ENCODE results near the gene SPTAN1.

Gene SPTAN1

DNA sequence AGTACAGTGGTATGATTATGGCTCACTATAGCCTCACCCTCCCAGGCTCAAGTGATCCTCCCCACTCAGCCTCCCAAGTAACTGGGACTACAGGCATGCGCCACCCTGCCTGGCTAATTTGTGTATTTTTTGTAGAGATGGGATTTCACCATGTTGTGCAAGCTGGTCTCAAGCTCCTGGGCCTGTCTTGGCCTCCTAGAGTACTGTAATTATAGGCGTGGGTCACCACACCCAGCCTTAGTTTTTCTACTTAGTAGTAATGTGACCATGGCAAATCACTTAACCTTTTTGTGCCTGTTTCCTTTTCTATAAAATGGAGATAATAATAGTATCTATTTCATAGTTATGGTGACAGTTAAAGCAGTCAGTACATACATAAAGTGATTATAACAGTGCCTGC lies 25.7 kb upstream of the SPTAN1 start:
- Histone ChIP-seq H3K9ac (ENCODE audit: low read length) (no peak overlapping the region), H3K9me2 (ENCODE audit: low read depth, low read length) (no peaks in the 10 kb centered on the region), H3K9me3 (ENCODE audit: low read length) (no peaks in the 10 kb centered on the region), H3K36me3 (ENCODE audit: insufficient read depth, low read length) (peaks cover 77% of the 10 kb centered on the region), H4K20me1 (ENCODE audit: insufficient read depth, low read length) (no peaks in the 10 kb centered on the region), H3F3A (ENCODE audit: insufficient read depth, low read length) (no peaks in the 10 kb centered on the region), H3K79me2 (ENCODE audit: insufficient read depth, low read length) (no peaks in the 10 kb centered on the region), H3K27me3 (ENCODE audit: insufficient read depth, low read length) (no peaks in the 10 kb centered on the region), H2AFZ (ENCODE audit: low read length) (no peak overlapping the region), H3K4me2 (ENCODE audit: low read length) (no peak overlapping the region), H3K4me1 (ENCODE audit: insufficient read depth, low read length, severe bottlenecking) (no peaks in the 10 kb centered on the region), H3K4me3 (ENCODE audit: low read depth, low read length, poor library complexity, severe bottlenecking) (no peak overlapping the region), H3K27ac (ENCODE audit: low read depth, low read length, poor library complexity, severe bottlenecking) (no peak overlapping the region)
- TF ChIP-seq EZH2 (IDR thresholded peaks at IDR 0.05; ENCODE audit: borderline replicate concordance, low read length): no peak
- TF ChIP-seq, protein P1, sequence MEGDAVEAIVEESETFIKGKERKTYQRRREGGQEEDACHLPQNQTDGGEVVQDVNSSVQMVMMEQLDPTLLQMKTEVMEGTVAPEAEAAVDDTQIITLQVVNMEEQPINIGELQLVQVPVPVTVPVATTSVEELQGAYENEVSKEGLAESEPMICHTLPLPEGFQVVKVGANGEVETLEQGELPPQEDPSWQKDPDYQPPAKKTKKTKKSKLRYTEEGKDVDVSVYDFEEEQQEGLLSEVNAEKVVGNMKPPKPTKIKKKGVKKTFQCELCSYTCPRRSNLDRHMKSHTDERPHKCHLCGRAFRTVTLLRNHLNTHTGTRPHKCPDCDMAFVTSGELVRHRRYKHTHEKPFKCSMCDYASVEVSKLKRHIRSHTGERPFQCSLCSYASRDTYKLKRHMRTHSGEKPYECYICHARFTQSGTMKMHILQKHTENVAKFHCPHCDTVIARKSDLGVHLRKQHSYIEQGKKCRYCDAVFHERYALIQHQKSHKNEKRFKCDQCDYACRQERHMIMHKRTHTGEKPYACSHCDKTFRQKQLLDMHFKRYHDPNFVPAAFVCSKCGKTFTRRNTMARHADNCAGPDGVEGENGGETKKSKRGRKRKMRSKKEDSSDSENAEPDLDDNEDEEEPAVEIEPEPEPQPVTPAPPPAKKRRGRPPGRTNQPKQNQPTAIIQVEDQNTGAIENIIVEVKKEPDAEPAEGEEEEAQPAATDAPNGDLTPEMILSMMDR (IDR thresholded peaks at IDR 0.05; ENCODE audit: low read length): no peak

DNA sequence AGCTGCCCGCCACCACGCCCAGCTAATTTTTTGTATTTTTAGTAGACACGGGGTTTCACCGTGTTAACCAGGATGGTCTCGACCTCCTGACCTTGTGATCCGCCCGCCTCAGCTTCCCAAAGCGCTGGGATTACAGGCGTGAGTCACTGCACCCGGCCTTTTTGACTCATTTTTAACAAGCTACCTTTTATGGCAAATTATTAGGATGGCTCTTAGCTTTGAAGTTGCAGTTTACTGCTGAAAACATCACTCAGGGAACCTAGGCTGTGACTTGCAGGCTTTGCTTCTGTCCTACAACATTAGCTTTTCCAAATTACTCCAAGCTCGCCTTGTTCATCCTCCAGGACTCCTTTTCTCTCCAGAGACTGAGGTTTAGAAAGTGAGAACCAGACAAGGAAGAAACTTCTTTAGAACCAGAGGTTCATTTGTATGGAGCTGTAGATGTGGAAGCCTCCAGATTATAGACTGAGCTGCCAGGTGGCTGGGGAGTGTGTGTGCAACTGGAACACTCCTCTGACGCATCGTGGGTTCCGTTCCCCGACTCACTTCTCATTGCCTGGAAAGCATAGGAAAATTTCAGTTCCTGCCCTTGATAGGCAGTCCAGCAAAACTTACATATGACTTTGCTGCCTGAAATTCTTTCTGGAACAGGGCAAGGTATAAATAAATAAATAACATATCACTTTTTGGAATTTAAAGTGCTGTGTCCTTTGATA lies 23.8 kb upstream of the SPTAN1 start:
- Histone ChIP-seq H3K9ac (ENCODE audit: low read length) (no peak overlapping the region), H3K27ac (ENCODE audit: low read depth, low read length, poor library complexity, severe bottlenecking) (no peak overlapping the region), H3K4me3 (ENCODE audit: low read depth, low read length, poor library complexity, severe bottlenecking) (no peak overlapping the region)

DNA sequence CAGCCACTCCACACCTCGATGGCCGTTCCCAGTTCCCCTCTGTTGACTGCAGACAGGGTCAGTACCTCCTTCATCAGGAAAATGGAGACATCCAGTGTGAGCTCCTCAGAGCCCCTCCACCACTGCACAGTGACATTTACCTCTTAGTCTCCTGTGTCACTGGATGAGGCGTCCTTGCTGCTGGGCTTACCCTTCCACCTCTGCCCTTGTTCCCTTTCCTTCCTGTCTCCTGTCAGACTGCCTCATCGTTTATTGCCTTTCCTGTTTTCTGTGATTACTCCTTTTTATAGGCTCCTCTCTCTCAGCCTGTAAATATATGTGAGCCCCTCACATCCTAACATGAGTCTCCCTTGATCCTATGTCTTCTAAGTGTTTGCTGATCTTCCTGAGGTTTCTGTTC lies 23.2 kb upstream of the SPTAN1 start:
- Histone ChIP-seq H3K9me2 (ENCODE audit: low read depth, low read length) (no peaks in the 10 kb centered on the region), H3F3A (ENCODE audit: insufficient read depth, low read length) (no peaks in the 10 kb centered on the region), H3K27me3 (ENCODE audit: insufficient read depth, low read length) (no peaks in the 10 kb centered on the region), H3K9me3 (ENCODE audit: low read length) (no peaks in the 10 kb centered on the region), H3K36me3 (ENCODE audit: insufficient read depth, low read length) (peaks cover 77% of the 10 kb centered on the region), H4K20me1 (ENCODE audit: insufficient read depth, low read length) (no peaks in the 10 kb centered on the region), H3K9ac (ENCODE audit: low read length) (no peak overlapping the region), H3K4me1 (ENCODE audit: insufficient read depth, low read length, severe bottlenecking) (no peaks in the 10 kb centered on the region), H3K4me2 (ENCODE audit: low read length) (no peak overlapping the region), H2AFZ (ENCODE audit: low read length) (no peak overlapping the region), H3K27ac (ENCODE audit: low read depth, low read length, poor library complexity, severe bottlenecking) (no peak overlapping the region), H3K79me2 (ENCODE audit: insufficient read depth, low read length) (no peaks in the 10 kb centered on the region), H3K4me3 (ENCODE audit: low read depth, low read length, poor library complexity, severe bottlenecking) (no peak overlapping the region)
- TF ChIP-seq, protein P1 (IDR thresholded peaks at IDR 0.05; ENCODE audit: low read length): no peak
- no peak for TF ChIP-seq EZH2 (IDR thresholded peaks at IDR 0.05; ENCODE audit: borderline replicate concordance, low read length)

More for the DNA sequence above, 23.8 kb upstream of the SPTAN1 start:
- Histone ChIP-seq H3K27me3 (ENCODE audit: insufficient read depth, low read length) (no peaks in the 10 kb centered on the region), H3K4me1 (ENCODE audit: insufficient read depth, low read length, severe bottlenecking) (no peaks in the 10 kb centered on the region), H2AFZ (ENCODE audit: low read length) (no peak overlapping the region), H4K20me1 (ENCODE audit: insufficient read depth, low read length) (no peaks in the 10 kb centered on the region), H3K79me2 (ENCODE audit: insufficient read depth, low read length) (no peaks in the 10 kb centered on the region), H3K9me2 (ENCODE audit: low read depth, low read length) (no peaks in the 10 kb centered on the region), H3F3A (ENCODE audit: insufficient read depth, low read length) (no peaks in the 10 kb centered on the region), H3K36me3 (ENCODE audit: insufficient read depth, low read length) (peaks cover 75% of the 10 kb centered on the region), H3K9me3 (ENCODE audit: low read length) (no peaks in the 10 kb centered on the region), H3K4me2 (ENCODE audit: low read length) (no peak overlapping the region)
- TF ChIP-seq, protein P1 (IDR thresholded peaks at IDR 0.05; ENCODE audit: low read length): no peak
- TF ChIP-seq EZH2 (IDR thresholded peaks at IDR 0.05; ENCODE audit: borderline replicate concordance, low read length): no peak

Data from OCI-LY1 (cell line).